Heart right ventricle (tissue), 16 donors: ENCODE data around the gene HCFC2. TPM values are rescaled to one million over a fixed set of nuclear protein-coding genes. Genes with fewer than 3 reads are reported as not detected.
"Not testable (repeated sequence)": the region's sequence is repeated elsewhere in the genome, so short reads cannot be mapped to it uniquely, and the experiment has no call there.

Source experiments
- ATAC-seq, 8 donors: fragments of 200-7000 bp; cut with Tn5 transposase; one replicate each; pipeline ENCODE4 v1.9.1; 2020; ENCODE audit warnings: mild to moderate bottlenecking in 8 of 8, moderate library complexity in 8 of 8, moderate number of reproducible peaks in 1 of 8
- DNase-seq, 2 donors: peaks; one replicate each; pipeline ENCODE4 v3.0.0-alpha.2; 2020
- H3K27ac ChIP-seq, 10 donors: fragments of 200-600 bp; sonication (generic) in 2 of 10; one replicate each; pipeline versions ENCODE4 v1.5.0 to v1.8.0; 2020 to 2022; ENCODE audit warnings: mild to moderate bottlenecking in 3 of 10
- H3K27me3 ChIP-seq, 7 donors: fragments of 200-600 bp; one replicate each; pipeline ENCODE4 v1.8.0; 2021 to 2022; ENCODE audit warnings: mild to moderate bottlenecking in 2 of 7
- H3K36me3 ChIP-seq, 9 donors: fragments of 200-600 bp; sonication (generic) in 1 of 9; one replicate each; pipeline versions ENCODE4 v1.5.0 to v1.8.0; 2020 to 2022; ENCODE audit warnings: mild to moderate bottlenecking in 2 of 9
- H3K4me1 ChIP-seq, 9 donors: fragments of 200-600 bp; sonication (generic) in 1 of 9; one replicate each; pipeline versions ENCODE4 v1.5.0 to v1.8.0; 2020 to 2022; ENCODE audit warnings: mild to moderate bottlenecking in 4 of 9
- H3K4me3 ChIP-seq, 10 donors: fragments of 200-600 bp; sonication (generic) in 2 of 10; one replicate each; pipeline versions ENCODE4 v1.5.0 to v1.8.0; 2020 to 2022; ENCODE audit warnings: mild to moderate bottlenecking in 7 of 10, moderate library complexity in 2 of 10
- H3K9me3 ChIP-seq, 11 donors: fragments of 200-600 bp in 10 of 11; sonication (generic) in 2 of 11; one replicate each; pipeline versions ENCODE4 v1.5.0 to v1.8.0; 2013 to 2022; ENCODE audit warnings: mild to moderate bottlenecking in 2 of 11, control low read depth in 1 of 11, moderate library complexity in 1 of 11
- WGBS, 2 donors: extraction: QIAGEN DNeasy Blood & Tissue Kit; methylation state at CpG; one replicate each; pipeline ENCODE4 v1.1.7; 2013; ENCODE audit warnings: inconsistent platforms in 1 of 2; 5-methylcytosine and 5-hydroxymethylcytosine counted together
- intact Hi-C, 10 donors: fragments of 100-400 bp; cut with DNase I; formaldehyde crosslinking; loops; one replicate each; pipeline versions ENCODE4 v1.11.1 to v1.14.2; 2022
- long read RNA-seq, 3 donors: library from polyadenylated mRNA; unstranded; transcript quantifications; one replicate each; pipeline ENCODE4 v2.0.0, GENCODE V29; 2020 to 2021
- polyA plus RNA-seq, 2 donors: library from polyadenylated mRNA; stranded (reverse); fragments of 200-250 nt; gene quantifications; one replicate each; pipeline ENCODE4 v1.2.3, GENCODE V29; 2013
- total RNA-seq, 10 donors: library from RNA; stranded (reverse); fragmentation: NEBNext Ultra II Directional in 3 of 10; extraction: Animal tissue kit (Norgen Biotek cat#: 25700) in 3 of 10; gene quantifications; one replicate each; pipeline versions ENCODE4 v1.2.1 to v1.2.4, GENCODE V29; 2021 to 2023
- TF ChIP-seq, protein P1 (sequence below), 9 donors: fragments of 200-600 bp; sonication (generic) in 2 of 9; IDR thresholded peaks; one replicate each; pipeline versions ENCODE4 v1.5.0 to v1.8.0; 2021 to 2022; ENCODE audit warnings: antibody characterized with exemption in 9 of 9, mild to moderate bottlenecking in 5 of 9, moderate library complexity in 1 of 9
- donor health status: Arrhythmogenic right ventricular cardiomyopathy.
- donor health status: ischemic (EF 13 %, LVEDD 7.1; RV severe dilation, severe dysfunction).
- donor health status: healthy with polysubstance abuse.
- donor health status: DM: no; HTN: yes; CAD: no.
- donor health status: DM: no; HTN: no; CAD: no.
- donor health status: ischemic (EF 25% LVEDD 6.9; RV normal size, moderate dysfunction).
- donor health status: ischemic (EF 25% LVEDD 5.7; RV mildly dilated, moderate dysfunction).
- donor health status: healthy.
- donor health status: DM: yes; HTN: yes; CAD: no.
- donor health status: Ischemic cardiomyopathy.
- donor health status: ischemic (EF 35%, LVEDD 5.7; RV mildly dilated, moderate dysfunction).
- donor health status: nonischemic (EF 11% LVEDD 7.7; RV severe dilation, severe dysfunction).
- donor health status: DM: yes; HTN: yes; CAD: no.
- donor health status: PGD.
- donor health status: ischemic (EF 29% LVEDD 5.4; RV normal size, mild dysfunction).
- donor health status: nonischemic (EF 23%, LVEDD 6.1; RV moderate dilation, normal function).

HCFC2 gene
- 10 to 100 TPM in 9 of 10 donors, 1 to 10 TPM in 1; 8.6 to 13.6 (median 11.3) TPM for total RNA-seq
- 10 to 100 TPM in 1 of 2 donors, 1 to 10 TPM in 1; 5.1 to 10.2 TPM for polyA plus RNA-seq
- long read RNA-seq, donor 1, full-length matches to known transcripts = 4 of 6 reads
- long read RNA-seq, donor 1, partial matches to known transcripts = 0 of 6 reads
- long read RNA-seq, donor 1, other reads (novel, unspliced or antisense) = 2 of 6 reads
- long read RNA-seq, donor 2, full-length matches to known transcripts = 6 of 11 reads
- long read RNA-seq, donor 2, partial matches to known transcripts = 0 of 11 reads
- long read RNA-seq, donor 2, other reads (novel, unspliced or antisense) = 5 of 11 reads
- long read RNA-seq, donor 3, full-length matches to known transcripts = 1 of 9 reads
- long read RNA-seq, donor 3, partial matches to known transcripts = 3 of 9 reads
- long read RNA-seq, donor 3, other reads (novel, unspliced or antisense) = 5 of 9 reads

GRCh38 chr12:104064031-104064841 lies at the start of gene HCFC2:
Gene HCFC2 (plus strand): TSS chr12:104064531. CDS start chr12:104064561, 30 bp downstream.
- intact Hi-C loops = loop anchor here in 7 of 10 donors (2.0 to 10.0 kb wide), 5 partner anchors 43 to 107 kb away; partner anchors contain the start of gene TDG (in 4 of the 7)
- H3K4me3 ChIP-seq = peak within 1 kb of the TSS; percentile 67 to 98 (median 93)
- TF ChIP-seq, protein P1, sequence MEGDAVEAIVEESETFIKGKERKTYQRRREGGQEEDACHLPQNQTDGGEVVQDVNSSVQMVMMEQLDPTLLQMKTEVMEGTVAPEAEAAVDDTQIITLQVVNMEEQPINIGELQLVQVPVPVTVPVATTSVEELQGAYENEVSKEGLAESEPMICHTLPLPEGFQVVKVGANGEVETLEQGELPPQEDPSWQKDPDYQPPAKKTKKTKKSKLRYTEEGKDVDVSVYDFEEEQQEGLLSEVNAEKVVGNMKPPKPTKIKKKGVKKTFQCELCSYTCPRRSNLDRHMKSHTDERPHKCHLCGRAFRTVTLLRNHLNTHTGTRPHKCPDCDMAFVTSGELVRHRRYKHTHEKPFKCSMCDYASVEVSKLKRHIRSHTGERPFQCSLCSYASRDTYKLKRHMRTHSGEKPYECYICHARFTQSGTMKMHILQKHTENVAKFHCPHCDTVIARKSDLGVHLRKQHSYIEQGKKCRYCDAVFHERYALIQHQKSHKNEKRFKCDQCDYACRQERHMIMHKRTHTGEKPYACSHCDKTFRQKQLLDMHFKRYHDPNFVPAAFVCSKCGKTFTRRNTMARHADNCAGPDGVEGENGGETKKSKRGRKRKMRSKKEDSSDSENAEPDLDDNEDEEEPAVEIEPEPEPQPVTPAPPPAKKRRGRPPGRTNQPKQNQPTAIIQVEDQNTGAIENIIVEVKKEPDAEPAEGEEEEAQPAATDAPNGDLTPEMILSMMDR (IDR thresholded peaks at IDR 0.05) = peak in 1 of 9 donors; percentile 15
- 0 to 1% methylated on average over 73 to 74 of the region's 74 CpGs for WGBS, 2 donors
- peaks cover 0 to 31% (median 19%) of the 10 kb centered on the region in 9 donors for H3K36me3 ChIP-seq
- peak within 1 kb of the TSS; percentile 75 to 97 (median 94) for H3K27ac ChIP-seq
- H3K9me3 ChIP-seq = no peaks in the 10 kb centered on the region
- ATAC-seq (peak; percentile 99), DNase-seq (peak; percentile 94)
- no peaks in the 10 kb centered on the region for H3K27me3 ChIP-seq
- H3K4me1 ChIP-seq = peaks cover 0 to 41% (median 29%) of the 10 kb centered on the region in 9 donors

- H3K36me3 ChIP-seq, H3K4me1 ChIP-seq, H3K4me3 ChIP-seq, H3K27me3 ChIP-seq, intact Hi-C loops, DNase-seq, H3K27ac ChIP-seq, ATAC-seq: not testable (repeated sequence)
- WGBS, 2 donors = 76 to 80% methylated on average over 1 of the region's 1 CpG
- H3K9me3 ChIP-seq = peaks cover 0 to 14% (median 0%) of the 10 kb centered on the region in 11 donors
Measured at GRCh38 chr12:104021862-104022261, 42.5 kb upstream of the HCFC2 start.

DNA sequence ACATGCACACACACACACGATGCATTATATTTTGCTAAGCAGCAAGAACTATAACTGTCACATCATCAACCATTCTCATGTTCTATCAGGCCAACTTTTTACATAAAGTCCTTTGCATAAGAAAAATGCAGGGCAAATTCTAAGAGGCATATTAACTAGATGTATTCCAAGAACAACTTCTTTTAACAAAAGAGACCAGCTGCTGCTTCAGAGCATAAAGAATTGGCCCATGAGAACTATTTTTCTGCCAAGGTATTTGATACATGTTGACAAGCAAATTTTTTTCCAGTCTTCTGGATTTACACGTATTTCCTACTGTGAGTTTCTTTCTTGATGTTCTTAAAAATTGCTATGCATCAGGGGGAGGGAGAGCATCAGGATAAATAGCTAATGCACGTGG lies 41.5 kb upstream of the HCFC2 start:
- 49 to 53% methylated on average over 3 of the region's 3 CpGs for WGBS, 2 donors
- ATAC-seq (no peak), DNase-seq (no peak)
- H3K36me3 ChIP-seq = no peaks in the 10 kb centered on the region
- TF ChIP-seq, protein P1 (IDR thresholded peaks at IDR 0.05) = no peak
- intact Hi-C loops = no loop called here
- peaks cover 0 to 14% (median 0%) of the 10 kb centered on the region in 11 donors for H3K9me3 ChIP-seq
- H3K27ac ChIP-seq = no peak overlapping the region
- H3K4me1 ChIP-seq = peaks cover 0 to 16% (median 0%) of the 10 kb centered on the region in 9 donors
- H3K4me3 ChIP-seq = no peak overlapping the region
- H3K27me3 ChIP-seq = no peaks in the 10 kb centered on the region

DNA sequence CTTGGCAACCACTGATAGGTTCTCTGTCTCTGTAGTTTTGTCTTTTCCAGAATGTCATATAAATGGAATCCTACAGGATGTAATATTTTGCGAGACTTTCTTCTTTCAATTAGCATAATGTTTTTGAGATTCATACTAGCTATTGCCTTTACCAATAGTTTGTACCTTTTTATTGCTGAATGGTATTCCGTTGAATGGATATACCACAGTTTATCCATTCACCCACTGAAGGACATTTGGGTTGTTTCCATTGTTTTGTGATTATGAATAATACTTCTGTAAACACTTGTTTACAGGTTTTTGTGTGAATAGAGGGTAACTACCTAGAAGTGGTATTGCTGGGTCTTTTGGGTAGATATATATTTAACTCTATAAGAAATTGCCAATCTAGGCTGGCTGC lies 40.6 kb upstream of the HCFC2 start:
- ATAC-seq = no peak
- peaks cover 0 to 14% (median 0%) of the 10 kb centered on the region in 11 donors for H3K9me3 ChIP-seq
- no peak for DNase-seq
- H3K27me3 ChIP-seq = no peaks in the 10 kb centered on the region
- intact Hi-C loops = no loop called here
- no peak overlapping the region for H3K4me3 ChIP-seq
- no peak overlapping the region for H3K27ac ChIP-seq
- H3K36me3 ChIP-seq = no peaks in the 10 kb centered on the region
- H3K4me1 ChIP-seq = peaks cover 0 to 18% (median 0%) of the 10 kb centered on the region in 9 donors
- WGBS, 2 donors = 45 to 67% methylated on average over 2 of the region's 2 CpGs
- TF ChIP-seq, protein P1 (IDR thresholded peaks at IDR 0.05) = no peak
